ELR (cell line): ENCODE data around the gene KRTAP10-7.
"Not testable (repeated sequence)": the region's sequence is repeated elsewhere in the genome, so short reads cannot be mapped to it uniquely, and the experiment has no call there.

Experiments used
- DNase-seq: peaks from one replicate; pipeline ENCODE4 v3.0.0-alpha.2; 2015; ENCODE audit warnings: low read depth

The KRTAP10-7 gene

GRCh38 chr21:44590897-44591800 lies 9.2 kb upstream of the KRTAP10-7 start:
- DNase-seq: not testable (repeated sequence)

GRCh38 chr21:44591801-44592130 lies 8.6 kb upstream of the KRTAP10-7 start:
- not testable (repeated sequence) for DNase-seq

- no peak for DNase-seq
Observed at GRCh38 chr21:44592446-44593311, 7.7 kb upstream of the KRTAP10-7 start, which contains the start of gene KRTAP10-6. KRTAP10-6 (minus strand) TSS chr21:44592505; CDS start chr21:44592484, 21 bp downstream.

- no peak for DNase-seq
Observed at GRCh38 chr21:44593598-44594405, 6.6 kb upstream of the KRTAP10-7 start.

- no peak for DNase-seq
Observed at GRCh38 chr21:44594406-44594916, 5.9 kb upstream of the KRTAP10-7 start.

GRCh38 chr21:44595524-44595923 lies 4.9 kb upstream of the KRTAP10-7 start:
- no peak for DNase-seq

- no peak for DNase-seq
Observed at GRCh38 chr21:44596068-44596725, 4.2 kb upstream of the KRTAP10-7 start.

GRCh38 chr21:44598061-44598460 lies 2.3 kb upstream of the KRTAP10-7 start:
- no peak for DNase-seq

GRCh38 chr21:44599264-44600029 lies 950 bp upstream of the KRTAP10-7 start:
- DNase-seq: no peak

GRCh38 chr21:44601091-44601490 lies 694 bp downstream of the KRTAP10-7 start:
- not testable (repeated sequence) for DNase-seq

GRCh38 chr21:44601596-44602462 lies 1.4 kb downstream of the KRTAP10-7 start:
- no peak for DNase-seq

GRCh38 chr21:44602463-44602850 lies 2.1 kb downstream of the KRTAP10-7 start:
- no peak for DNase-seq

GRCh38 chr21:44603109-44603875 lies 2.9 kb downstream of the KRTAP10-7 start:
- no peak for DNase-seq

- DNase-seq: no peak
Observed at GRCh38 chr21:44603911-44604310, 3.5 kb downstream of the KRTAP10-7 start.

- no peak for DNase-seq
Observed at GRCh38 chr21:44606495-44606894, 6.1 kb downstream of the KRTAP10-7 start.

GRCh38 chr21:44609193-44609592 lies 8.8 kb downstream of the KRTAP10-7 start:
- DNase-seq: no peak

- not testable (repeated sequence) for DNase-seq
Observed at GRCh38 chr21:44610157-44610843, 9.9 kb downstream of the KRTAP10-7 start.

- DNase-seq: no peak
Observed at GRCh38 chr21:44611551-44611950, 11.2 kb downstream of the KRTAP10-7 start.
